ENCODE results near the gene NUP205.
"Not testable (repeated sequence)": the region's sequence is repeated elsewhere in the genome, so short reads cannot be mapped to it uniquely, and the experiment has no call there.

Gene NUP205

GRCh38 chr7:135618510-135618909 is 60.8 kb downstream of the NUP205 start:
- in situ Hi-C loops (cut with MboI; ENCODE audit: low sequenced_read_pairs), result loop anchor here (25.0 kb wide), 1 partner anchor 331 kb away; no protein-coding TSS in a partner anchor

- in situ Hi-C loops (cut with MboI; ENCODE audit: low sequenced_read_pairs), result loop anchor here (25.0 kb wide), 1 partner anchor 333 kb away; no protein-coding TSS in a partner anchor
These were observed 62.7 kb downstream of the NUP205 start for GRCh38 chr7:135620447-135620846.

- in situ Hi-C loops (cut with MboI; ENCODE audit: low sequenced_read_pairs), result loop anchor here (25.0 kb wide), 1 partner anchor 334 kb away; no protein-coding TSS in a partner anchor
These were observed 63.5 kb downstream of the NUP205 start for GRCh38 chr7:135620980-135621850.

GRCh38 chr7:135634191-135634878 is 76.6 kb downstream of the NUP205 start:
- in situ Hi-C loops (cut with MboI; ENCODE audit: low sequenced_read_pairs), result no loop called here

- in situ Hi-C loops (cut with MboI; ENCODE audit: low sequenced_read_pairs), result not testable (repeated sequence)
These were observed 82.0 kb downstream of the NUP205 start for GRCh38 chr7:135639690-135640089.

- in situ Hi-C loops (cut with MboI; ENCODE audit: low sequenced_read_pairs), result no loop called here
These were observed 86.4 kb downstream of the NUP205 start for GRCh38 chr7:135644154-135644553.

- in situ Hi-C loops (cut with MboI; ENCODE audit: low sequenced_read_pairs), result no loop called here
These were observed 87.0 kb downstream of the NUP205 start for GRCh38 chr7:135644729-135645128.

GRCh38 chr7:135645296-135645904 is 87.7 kb downstream of the NUP205 start:
- in situ Hi-C loops (cut with MboI; ENCODE audit: low sequenced_read_pairs), result no loop called here

- in situ Hi-C loops (cut with MboI; ENCODE audit: low sequenced_read_pairs), result no loop called here
These were observed 90.0 kb downstream of the NUP205 start for GRCh38 chr7:135647755-135648154.

- in situ Hi-C loops (cut with MboI; ENCODE audit: low sequenced_read_pairs), result no loop called here
These were observed 90.5 kb downstream of the NUP205 start for GRCh38 chr7:135648235-135648634.

GRCh38 chr7:135650831-135651573 is 93.3 kb downstream of the NUP205 start:
- in situ Hi-C loops (cut with MboI; ENCODE audit: low sequenced_read_pairs), result loop anchor here (25.0 kb wide), 1 partner anchor 336 kb away; the partner anchor contains the start of gene MTPN

- in situ Hi-C loops (cut with MboI; ENCODE audit: low sequenced_read_pairs), result loop anchor here (25.0 kb wide), 1 partner anchor 334 kb away; the partner anchor contains the start of gene MTPN
These were observed 95.8 kb downstream of the NUP205 start for GRCh38 chr7:135653340-135654080.

GRCh38 chr7:135658564-135658963 is 100.8 kb downstream of the NUP205 start:
- in situ Hi-C loops (cut with MboI; ENCODE audit: low sequenced_read_pairs), result loop anchor here (25.0 kb wide), 1 partner anchor 329 kb away; the partner anchor contains the start of gene MTPN

GRCh38 chr7:135659159-135659846 is 101.6 kb downstream of the NUP205 start:
- in situ Hi-C loops (cut with MboI; ENCODE audit: low sequenced_read_pairs), result loop anchor here (25.0 kb wide), 1 partner anchor 328 kb away; the partner anchor contains the start of gene MTPN

- in situ Hi-C loops (cut with MboI; ENCODE audit: low sequenced_read_pairs), result loop anchor here (25.0 kb wide), 1 partner anchor 326 kb away; the partner anchor contains the start of gene MTPN
These were observed 103.8 kb downstream of the NUP205 start for GRCh38 chr7:135661311-135662122.

- in situ Hi-C loops (cut with MboI; ENCODE audit: low sequenced_read_pairs), result loop anchor here (25.0 kb wide), 1 partner anchor 325 kb away; the partner anchor contains the start of gene MTPN
These were observed 104.3 kb downstream of the NUP205 start for GRCh38 chr7:135662123-135662372.

- in situ Hi-C loops (cut with MboI; ENCODE audit: low sequenced_read_pairs), result loop anchor here (25.0 kb wide), 1 partner anchor 325 kb away; the partner anchor contains the start of gene MTPN
These were observed 104.8 kb downstream of the NUP205 start, which contains the start of gene STMP1 for GRCh38 chr7:135662373-135663114. TSS of gene STMP1 (plus strand) at chr7:135662514.

Data from HL-60/S4 treated with retinoic acid at 250 ng/mL for 4 days and 3 days (cell line).